Endothelial cell of hepatic sinusoid (primary cell): ENCODE results near the gene TGFBR2.

ENCODE experiments used
- in situ Hi-C: cut with HindIII; loops from 2 replicates; pipeline ENCODE4 v1.10.0; 2017; ENCODE audit warnings: low sequenced_read_pairs

Gene TGFBR2

GRCh38 chr3:30688776-30689641 lies 82.6 kb downstream of the TGFBR2 start:
- in situ Hi-C loops: loop anchor here (10.0 kb wide), 1 partner anchor 194 kb away; no protein-coding TSS in a partner anchor

- in situ Hi-C loops: no loop called here
Observed at GRCh38 chr3:30690199-30690598, 83.8 kb downstream of the TGFBR2 start.

- in situ Hi-C loops: no loop called here
Observed at GRCh38 chr3:30691249-30691880, 85.0 kb downstream of the TGFBR2 start.

GRCh38 chr3:30691944-30692343 lies 85.5 kb downstream of the TGFBR2 start:
- in situ Hi-C loops: no loop called here

GRCh38 chr3:30692498-30693130 lies 86.2 kb downstream of the TGFBR2 start:
- in situ Hi-C loops: no loop called here

- in situ Hi-C loops: no loop called here
Observed at GRCh38 chr3:30693470-30694120, 87.2 kb downstream of the TGFBR2 start.

GRCh38 chr3:30694148-30694547 lies 87.7 kb downstream of the TGFBR2 start:
- in situ Hi-C loops: no loop called here

GRCh38 chr3:30694668-30695067 lies 88.3 kb downstream of the TGFBR2 start:
- in situ Hi-C loops: no loop called here

- in situ Hi-C loops: no loop called here
Observed at GRCh38 chr3:30695302-30696061, 89.1 kb downstream of the TGFBR2 start.

- in situ Hi-C loops: no loop called here
Observed at GRCh38 chr3:30696403-30696819, 90.0 kb downstream of the TGFBR2 start.

GRCh38 chr3:30696896-30697295 lies 90.5 kb downstream of the TGFBR2 start:
- in situ Hi-C loops: no loop called here

- in situ Hi-C loops: no loop called here
Observed at GRCh38 chr3:30698549-30698948, 92.1 kb downstream of the TGFBR2 start.

- in situ Hi-C loops: loop anchor here (25.0 kb wide), 1 partner anchor 663 kb away; no protein-coding TSS in a partner anchor
Observed at GRCh38 chr3:30699927-30700326, 93.5 kb downstream of the TGFBR2 start.

GRCh38 chr3:30700702-30701321 lies 94.4 kb downstream of the TGFBR2 start:
- in situ Hi-C loops: loop anchor here (25.0 kb wide), 1 partner anchor 664 kb away; no protein-coding TSS in a partner anchor

- in situ Hi-C loops: loop anchor here (25.0 kb wide), 1 partner anchor 665 kb away; no protein-coding TSS in a partner anchor
Observed at GRCh38 chr3:30702038-30702827, 95.8 kb downstream of the TGFBR2 start.

GRCh38 chr3:30702828-30703397 lies 96.5 kb downstream of the TGFBR2 start:
- in situ Hi-C loops: loop anchor here (25.0 kb wide), 1 partner anchor 666 kb away; no protein-coding TSS in a partner anchor

- in situ Hi-C loops: loop anchor here (25.0 kb wide), 1 partner anchor 668 kb away; no protein-coding TSS in a partner anchor
Observed at GRCh38 chr3:30704931-30705890, 98.8 kb downstream of the TGFBR2 start.
